Measurements from ENCODE around the gene SCFD1.

GRCh38 chr14:30770376-30770775, 148.3 kb downstream of the SCFD1 start:
- no peak for TF ChIP-seq USF2 (IDR thresholded peaks at IDR 0.05; ENCODE audit: borderline replicate concordance, low read depth, low read length)
- no peak for TF ChIP-seq ZZZ3 (IDR thresholded peaks at IDR 0.05; ENCODE audit: control insufficient read depth, insufficient read length, low read depth)
- no peak for TF ChIP-seq CTCF (IDR thresholded peaks at IDR 0.05 in 2 of 3, conservative IDR thresholded peaks at IDR 0.05 in 1 of 3; ENCODE audit: control insufficient read depth in 2 of 3, extremely low read depth in 1 of 3, insufficient read depth in 1 of 3, low read depth in 3 of 3, low read length in 3 of 3)
- TF ChIP-seq POLR2A (IDR thresholded peaks at IDR 0.05; ENCODE audit: low read depth, low read length): no peak
